ENCODE measurements around the gene RABIF. TPM values are rescaled to one million over a fixed set of nuclear protein-coding genes. Genes with fewer than 3 reads are reported as not detected.
"Not testable (repeated sequence)": the region's sequence is repeated elsewhere in the genome, so short reads cannot be mapped to it uniquely, and the experiment has no call there.

The RABIF gene
- 15.3 TPM for total RNA-seq

GRCh38 chr1:202888531-202889360, at the start of gene RABIF:
TSS of gene RABIF (minus strand) at chr1:202889149. CDS start at chr1:202889098, 51 bp downstream.
- peak; percentile 91 for DNase-seq

GRCh38 chr1:202938287-202938925, 49.5 kb upstream of the RABIF start:
- no peak for DNase-seq

GRCh38 chr1:202936409-202936808, 47.5 kb upstream of the RABIF start:
- DNase-seq, result not testable (repeated sequence)

- no peak for DNase-seq
Observed at GRCh38 chr1:202935844-202936243, 46.9 kb upstream of the RABIF start.

- no peak for DNase-seq
Observed at GRCh38 chr1:202934755-202935154, 45.8 kb upstream of the RABIF start.

GRCh38 chr1:202932476-202932875, 43.5 kb upstream of the RABIF start:
- no peak for DNase-seq

- peak; percentile 89 for DNase-seq
Observed at GRCh38 chr1:202926581-202927491, 37.9 kb upstream of the RABIF start, which contains the start of gene KLHL12. TSS of gene KLHL12 (minus strand) at chr1:202927234. CDS start at chr1:202925162, 2,072 bp downstream.

GRCh38 chr1:202923533-202923932, 34.6 kb upstream of the RABIF start:
- DNase-seq, result no peak

GRCh38 chr1:202919615-202920014, 30.7 kb upstream of the RABIF start:
- DNase-seq, result no peak

- DNase-seq, result no peak
Observed at GRCh38 chr1:202915146-202915545, 26.2 kb upstream of the RABIF start.

- DNase-seq, result not testable (repeated sequence)
Observed at GRCh38 chr1:202912476-202912875, 23.5 kb upstream of the RABIF start.

- DNase-seq, result no peak
Observed at GRCh38 chr1:202909494-202909893, 20.5 kb upstream of the RABIF start.

- DNase-seq, result no peak
Observed at GRCh38 chr1:202908998-202909397, 20.0 kb upstream of the RABIF start.

GRCh38 chr1:202905331-202905730, 16.4 kb upstream of the RABIF start:
- no peak for DNase-seq

GRCh38 chr1:202903808-202904207, 14.9 kb upstream of the RABIF start:
- DNase-seq, result not testable (repeated sequence)

GRCh38 chr1:202901555-202901954, 12.6 kb upstream of the RABIF start:
- no peak for DNase-seq

GRCh38 chr1:202892501-202892900, 3.6 kb upstream of the RABIF start:
- DNase-seq, result no peak

- no peak for DNase-seq
Observed at GRCh38 chr1:202890392-202890791, 1.4 kb upstream of the RABIF start.

- DNase-seq, result no peak
Observed at GRCh38 chr1:202888221-202888530, 773 bp downstream of the RABIF start.

- DNase-seq, result peak; percentile 8
Observed at GRCh38 chr1:202880961-202881460, 7.9 kb downstream of the RABIF start.

- DNase-seq, result no peak
Observed at GRCh38 chr1:202880062-202880461, 8.9 kb downstream of the RABIF start.

GRCh38 chr1:202879128-202879527, 9.8 kb downstream of the RABIF start:
- DNase-seq, result no peak

GRCh38 chr1:202873026-202873425, 15.9 kb downstream of the RABIF start:
- DNase-seq, result no peak

Measured in occipital lobe (tissue), 2 donors.